Neuronal stem cell (in vitro differentiated cells): ENCODE results near the gene MPV17L2.

Experiments
- DNase-seq: peaks from one replicate; pipeline ENCODE4 v3.0.0-alpha.2; 2013; ENCODE audit warnings: low spot score
- H2AFZ ChIP-seq: one replicate; pipeline ENCODE4 v1.6.1; 2013; ENCODE audit warnings: mild to moderate bottlenecking, low read length, inconsistent platforms
- H2AK5ac ChIP-seq: 2 replicates; pipeline ENCODE4 v1.6.1; 2013; ENCODE audit warnings: low read depth, mild to moderate bottlenecking, inconsistent platforms, low read length, moderate library complexity, mixed read lengths
- H2BK120ac ChIP-seq: 2 replicates; pipeline ENCODE4 v1.6.1; 2013; ENCODE audit warnings: low read depth, mild to moderate bottlenecking, inconsistent platforms, low read length, moderate library complexity, mixed read lengths
- H2BK12ac ChIP-seq: one replicate; pipeline ENCODE4 v1.6.1; 2013; ENCODE audit warnings: low read length, inconsistent platforms
- H2BK15ac ChIP-seq: 2 replicates; pipeline ENCODE4 v1.6.1; 2013; ENCODE audit warnings: mild to moderate bottlenecking, low read length, inconsistent platforms, mixed read lengths
- H2BK5ac ChIP-seq: one replicate; pipeline ENCODE4 v1.6.1; 2013; ENCODE audit warnings: inconsistent platforms, mild to moderate bottlenecking, low read length, moderate library complexity
- H3K14ac ChIP-seq: one replicate; pipeline ENCODE4 v1.6.1; 2013; ENCODE audit warnings: low read length, inconsistent platforms
- H3K18ac ChIP-seq: 2 replicates; pipeline ENCODE4 v1.6.1; 2013; ENCODE audit warnings: low read length, inconsistent platforms
- H3K23ac ChIP-seq: 2 replicates; pipeline ENCODE4 v1.6.1; 2013; ENCODE audit warnings: low read depth, mild to moderate bottlenecking, mixed read lengths, low read length, inconsistent platforms; ENCODE audit not compliant: poor library complexity
- H3K27ac ChIP-seq: replicated peaks from 3 replicates; pipeline ENCODE4 v1.5.1; 2013; ENCODE audit warnings: low read length, inconsistent platforms
- H3K27me3 ChIP-seq, 3 experiments: 2 replicates each; pipeline ENCODE4 v1.6.1; 2013; ENCODE audit warnings: low read length in 3 of 3, mild to moderate bottlenecking in 2 of 3, inconsistent platforms in 1 of 3, low read depth in 1 of 3, mixed read lengths in 1 of 3, moderate library complexity in 1 of 3; ENCODE audit not compliant: control insufficient read depth in 3 of 3, insufficient read depth in 3 of 3
- H3K36me3 ChIP-seq, 2 donors: replicated peaks in 1 of 2; 2 replicates each; pipeline ENCODE4 v1.6.1; 2013; ENCODE audit warnings: low read length in 2 of 2; ENCODE audit not compliant: control insufficient read depth in 2 of 2, insufficient read depth in 2 of 2
- H3K4ac ChIP-seq: 2 replicates; pipeline ENCODE4 v1.6.1; 2013; ENCODE audit warnings: inconsistent platforms, mild to moderate bottlenecking, low read length, moderate library complexity
- H3K4me1 ChIP-seq, 2 donors: 1 replicate in 1 of 2; 2 replicates in 1 of 2; pipeline ENCODE4 v1.6.1; 2013; ENCODE audit warnings: low read length in 2 of 2, low read depth in 1 of 2; ENCODE audit not compliant: control insufficient read depth in 2 of 2, insufficient read depth in 1 of 2
- H3K4me2 ChIP-seq: one replicate; pipeline ENCODE4 v1.6.1; 2013; ENCODE audit warnings: mild to moderate bottlenecking, low read length, inconsistent platforms; ENCODE audit not compliant: insufficient read depth, poor library complexity, severe bottlenecking
- H3K4me3 ChIP-seq, 2 donors: 2 replicates each; pipeline ENCODE4 v1.5.1; 2013; ENCODE audit warnings: low read length in 2 of 2, mild to moderate bottlenecking in 2 of 2, inconsistent platforms in 1 of 2, moderate library complexity in 1 of 2
- H3K79me1 ChIP-seq: one replicate; pipeline ENCODE4 v1.6.1; 2013; ENCODE audit warnings: low read depth, mild to moderate bottlenecking, inconsistent platforms, low read length, moderate library complexity
- H3K9ac ChIP-seq: one replicate; pipeline ENCODE4 v1.6.1; 2013; ENCODE audit warnings: mild to moderate bottlenecking, low read depth, low read length, inconsistent platforms; ENCODE audit not compliant: poor library complexity
- H3K9me3 ChIP-seq, 2 donors: replicated peaks in 1 of 2; 2 replicates each; pipeline versions ENCODE3 to v1.6.1; 2013; ENCODE audit warnings: low read length in 2 of 2, mild to moderate bottlenecking in 2 of 2, inconsistent platforms in 1 of 2, low read depth in 1 of 2, mixed read lengths in 1 of 2, moderate library complexity in 1 of 2; ENCODE audit not compliant: control insufficient read depth in 2 of 2, insufficient read depth in 1 of 2
- H4K8ac ChIP-seq: one replicate; pipeline ENCODE4 v1.6.1; 2013; ENCODE audit warnings: low read depth, mild to moderate bottlenecking, inconsistent platforms, low read length, moderate library complexity
- H4K91ac ChIP-seq: one replicate; pipeline ENCODE4 v1.6.1; 2013; ENCODE audit warnings: low read length, low read depth, mild to moderate bottlenecking, inconsistent platforms; ENCODE audit not compliant: poor library complexity
- WGBS, 2 donors: extraction: QIAGEN DNeasy Blood & Tissue Kit; methylation state at CpG; one replicate each; pipeline ENCODE4 v1.1.7; 2013; ENCODE audit warnings: missing lambda C conversion rate in 2 of 2, mixed read lengths in 1 of 2; ENCODE audit not compliant: insufficient read length in 2 of 2, insufficient replicate concordance in 1 of 2; ENCODE audit errors: extremely low coverage in 2 of 2; 5-methylcytosine and 5-hydroxymethylcytosine counted together

MPV17L2 gene

DNA sequence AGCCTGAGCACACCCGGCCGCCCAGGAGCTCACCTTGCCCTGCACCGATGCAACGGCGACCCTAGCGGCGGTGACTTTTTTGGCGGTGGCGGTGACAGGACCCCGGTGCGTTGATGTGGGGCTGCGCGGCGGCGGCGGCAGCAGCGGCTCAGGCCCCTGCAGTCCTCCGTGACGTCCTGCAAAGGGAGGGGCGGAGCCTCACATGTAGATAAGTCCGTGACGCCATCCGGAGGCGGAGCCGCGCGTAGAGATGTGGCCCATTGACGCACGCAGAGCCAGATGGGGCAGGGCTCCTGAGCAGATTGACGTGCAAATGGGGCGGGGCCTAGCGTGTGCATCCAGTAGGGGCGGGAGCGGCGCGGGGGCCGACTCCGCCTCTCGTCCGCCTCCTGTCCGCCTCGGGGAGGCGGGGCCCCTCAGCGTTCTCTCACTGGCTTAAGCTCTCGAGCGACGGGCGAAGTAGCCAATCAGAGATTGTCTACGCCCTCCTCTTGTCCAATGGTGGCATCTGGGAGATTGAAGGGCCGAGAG lies 10.9 kb downstream of the MPV17L2 start, which contains the start of gene RAB3A:
TSS of gene RAB3A (minus strand) at position 180 of the 531 bp plus-strand sequence. CDS start 1,302 bp downstream, outside the sequence.
- H4K8ac ChIP-seq: peak within 1 kb of the TSS; percentile 65
- H2BK12ac ChIP-seq: peak within 1 kb of the TSS; percentile 82
- peak within 1 kb of the TSS; percentile 90 for H2BK5ac ChIP-seq
- DNase-seq: peak; percentile 100
- H2AK5ac ChIP-seq: peak within 1 kb of the TSS; percentile 96
- WGBS, 2 donors: no CpG with 5 or more reads among the region's 50 CpGs
- H3K27me3 ChIP-seq: peaks cover 0 to 18% (median 6%) of the 10 kb centered on the region in 3 experiments
- peak within 1 kb of the TSS; percentile 95 for H3K27ac ChIP-seq
- H2AFZ ChIP-seq: peak within 1 kb of the TSS; percentile 86
- peak within 1 kb of the TSS; percentile 91 for H3K9ac ChIP-seq
- peaks cover 15% of the 10 kb centered on the region in 2 donors for H3K4me1 ChIP-seq
- peaks cover 5% of the 10 kb centered on the region for H3K79me1 ChIP-seq
- H3K4ac ChIP-seq: no peak within 1 kb of the TSS
- H2BK120ac ChIP-seq: no peak within 1 kb of the TSS
- peaks cover 0 to 2% of the 10 kb centered on the region in 2 donors for H3K9me3 ChIP-seq
- peaks cover 0 to 12% of the 10 kb centered on the region in 2 donors for H3K36me3 ChIP-seq
- peak within 1 kb of the TSS; percentile 89 for H4K91ac ChIP-seq
- peak within 1 kb of the TSS; percentile 100 for H3K14ac ChIP-seq
- H3K23ac ChIP-seq: peak within 1 kb of the TSS; percentile 98
- peak within 1 kb of the TSS; percentile 68 to 81 for H3K4me3 ChIP-seq
- H3K18ac ChIP-seq: peak within 1 kb of the TSS; percentile 92
- peak within 1 kb of the TSS; percentile 91 for H3K4me2 ChIP-seq
- H2BK15ac ChIP-seq: peak within 1 kb of the TSS; percentile 85

DNA sequence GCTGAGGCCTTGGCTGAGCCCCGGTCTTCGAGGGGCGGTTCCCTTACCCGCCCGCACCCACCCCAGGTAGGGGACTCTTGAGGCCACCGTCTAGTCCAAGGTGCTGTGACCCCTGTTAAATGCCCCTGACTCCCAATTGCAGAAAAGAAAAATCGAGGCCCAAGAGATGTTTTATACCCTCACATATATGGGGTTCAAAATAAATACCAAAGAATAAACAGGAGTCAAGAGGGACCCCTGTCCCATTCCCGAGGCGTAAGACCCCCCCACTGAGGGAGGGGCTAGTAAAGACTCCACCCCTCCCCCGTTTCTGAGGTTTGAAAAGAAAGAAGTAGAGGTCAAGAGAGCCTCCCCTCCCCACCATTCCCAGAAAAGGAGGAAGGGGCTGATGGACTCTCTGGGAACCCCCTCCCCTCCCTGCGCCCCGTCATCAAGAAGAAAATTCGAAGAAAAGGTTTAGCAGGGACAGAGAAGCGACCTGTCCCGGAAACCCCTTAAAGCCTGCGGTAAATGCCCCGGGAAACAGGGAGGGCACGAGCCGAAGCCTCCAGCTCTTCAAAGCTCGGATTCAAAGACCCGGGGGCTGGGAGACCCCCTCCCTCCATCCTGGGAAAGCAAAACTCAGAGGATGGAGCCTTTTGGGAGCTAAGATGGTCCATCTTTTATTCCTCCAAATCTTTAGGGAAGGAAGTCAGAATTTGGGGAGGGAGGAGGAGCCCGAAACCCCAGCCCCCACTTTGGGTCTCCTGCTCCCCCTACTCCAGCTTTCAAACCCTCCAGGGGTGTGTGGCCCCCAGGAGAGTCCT lies 11.6 kb downstream of the MPV17L2 start:
- Histone ChIP-seq H3K79me1 (peaks cover 5% of the 10 kb centered on the region), H4K8ac (no peak overlapping the region), H3K9ac (no peak overlapping the region), H3K18ac (peak overlapping the region; percentile 92), H2BK12ac (no peak overlapping the region), H2BK5ac (peak overlapping the region; percentile 90), H2BK15ac (peak overlapping the region; percentile 58), H3K4me3 (peak overlapping the region; percentile 51 to 79), H3K27me3 (peaks cover 0 to 18% (median 6%) of the 10 kb centered on the region in 3 experiments), H3K27ac (peak overlapping the region; percentile 95), H4K91ac (no peak overlapping the region), H3K14ac (no peak overlapping the region), H3K4ac (no peak overlapping the region), H3K9me3 (peaks cover 0 to 2% of the 10 kb centered on the region in 2 donors), H2BK120ac (no peak overlapping the region), H2AFZ (peak overlapping the region; percentile 86), H3K4me1 (peaks cover 15% of the 10 kb centered on the region in 2 donors), H3K36me3 (peaks cover 0 to 9% of the 10 kb centered on the region in 2 donors), H2AK5ac (peak overlapping the region; percentile 63), H3K4me2 (peak overlapping the region; percentile 78), H3K23ac (no peak overlapping the region)
- peak; percentile 90 for DNase-seq
- no CpG with 5 or more reads among the region's 22 CpGs for WGBS, 2 donors

DNA sequence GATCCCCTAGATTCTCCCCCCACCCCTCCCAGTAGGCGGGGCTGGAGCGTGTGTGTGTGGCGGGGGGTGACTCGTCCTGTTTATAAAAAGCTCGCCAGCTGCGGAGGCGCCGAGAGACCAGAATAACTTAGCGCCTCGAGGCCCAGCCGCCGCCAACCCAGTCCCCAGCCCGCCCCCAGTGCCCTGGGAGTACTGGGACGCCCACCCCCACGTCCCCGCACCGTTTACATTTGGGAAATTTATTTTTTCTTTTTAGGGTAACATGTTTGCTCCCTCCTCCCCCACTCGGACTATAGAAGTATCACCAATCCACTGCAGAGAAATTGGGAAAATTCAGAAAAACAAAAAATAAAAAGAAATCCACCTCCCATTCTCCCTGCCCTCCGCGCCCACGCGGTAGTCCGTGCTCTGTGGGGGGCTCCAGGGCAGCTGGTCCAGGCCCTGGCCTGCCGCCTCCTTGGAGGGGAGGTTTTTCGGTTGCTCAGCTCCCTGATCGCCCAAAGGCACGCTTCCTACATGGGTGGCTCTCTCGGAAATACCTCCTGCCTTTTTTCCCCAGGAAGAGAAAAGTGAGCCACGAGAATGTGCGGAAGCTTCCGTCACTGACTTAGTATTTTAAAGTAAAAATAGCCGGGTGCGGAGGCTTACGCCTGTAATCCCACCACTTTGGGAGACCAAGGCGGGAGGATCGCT lies 12.3 kb downstream of the MPV17L2 start:
- H2AK5ac ChIP-seq: peak overlapping the region; percentile 63
- H4K8ac ChIP-seq: no peak overlapping the region
- no peak for DNase-seq
- no CpG with 5 or more reads among the region's 36 CpGs for WGBS, 2 donors
- H2BK12ac ChIP-seq: no peak overlapping the region
- H3K4ac ChIP-seq: peak overlapping the region; percentile 76
- no peak overlapping the region for H3K23ac ChIP-seq
- H2BK15ac ChIP-seq: no peak overlapping the region
- peaks cover 0 to 18% (median 6%) of the 10 kb centered on the region in 3 experiments for H3K27me3 ChIP-seq
- peak overlapping the region; percentile 86 for H2AFZ ChIP-seq
- H3K27ac ChIP-seq: peak overlapping the region; percentile 95
- H3K9me3 ChIP-seq: peaks cover 0 to 2% of the 10 kb centered on the region in 2 donors
- H3K9ac ChIP-seq: no peak overlapping the region
- H4K91ac ChIP-seq: no peak overlapping the region
- H2BK5ac ChIP-seq: peak overlapping the region; percentile 90
- no peak overlapping the region for H3K14ac ChIP-seq
- peaks cover 15% of the 10 kb centered on the region in 2 donors for H3K4me1 ChIP-seq
- peaks cover 5% of the 10 kb centered on the region for H3K79me1 ChIP-seq
- peak overlapping the region; percentile 51 to 79 for H3K4me3 ChIP-seq
- H3K36me3 ChIP-seq: peaks cover 0 to 3% of the 10 kb centered on the region in 2 donors
- peak overlapping the region; percentile 78 for H3K4me2 ChIP-seq
- no peak overlapping the region for H2BK120ac ChIP-seq
- peak overlapping the region; percentile 92 for H3K18ac ChIP-seq
